Lower lobe of right lung (tissue), 2 donors: Measurements from ENCODE around the gene UNC13A. TPM values are rescaled to one million over a fixed set of nuclear protein-coding genes. Genes with fewer than 3 reads are reported as not detected.
A peak's percentile ranks its signal among the peaks of the same experiment; 100 is the strongest.

ENCODE experiments used
- ATAC-seq, 2 donors: fragments of 200-7000 bp; cut with Tn5 transposase; one replicate each; pipeline ENCODE4 v1.9.1; 2020 to 2022; ENCODE audit warnings: mild to moderate bottlenecking in 2 of 2, moderate library complexity in 2 of 2
- DNase-seq: peaks from one replicate; pipeline ENCODE4 v3.0.0-alpha.2; 2020
- H3K27ac ChIP-seq: fragments of 200-600 bp; one replicate; pipeline ENCODE4 v1.8.0; 2022
- H3K27me3 ChIP-seq: fragments of 200-600 bp; one replicate; pipeline ENCODE4 v1.8.0; 2022; ENCODE audit warnings: low read depth
- H3K36me3 ChIP-seq: fragments of 200-600 bp; one replicate; pipeline ENCODE4 v1.8.0; 2022; ENCODE audit warnings: mild to moderate bottlenecking
- H3K4me1 ChIP-seq: fragments of 200-600 bp; one replicate; pipeline ENCODE4 v1.8.0; 2022
- H3K4me3 ChIP-seq: fragments of 200-600 bp; one replicate; pipeline ENCODE4 v1.8.0; 2022; ENCODE audit warnings: mild to moderate bottlenecking
- H3K9me3 ChIP-seq: fragments of 200-600 bp; one replicate; pipeline ENCODE4 v1.8.0; 2022
- CTCF ChIP-seq: fragments of 200-600 bp; IDR thresholded peaks from one replicate; pipeline ENCODE4 v1.8.0; 2022; ENCODE audit warnings: antibody characterized with exemption, mild to moderate bottlenecking
- intact Hi-C: fragments of 100-400 bp; cut with DNase I; formaldehyde crosslinking; loops from one replicate; pipeline ENCODE4 v1.11.0; 2022
- total RNA-seq: library from RNA; stranded (reverse); fragmentation: NEBNext Ultra II Directional; extraction: Animal tissue kit (Norgen Biotek cat#: 25700); gene quantifications from one replicate; pipeline ENCODE4 v1.2.1, GENCODE V29; 2021
- donor health status: DM: no; HTN: yes; CAD: no; lungs with severe emphysema.

Gene UNC13A
- total RNA-seq, 1 donor from 2014 or later: 0.21 TPM

- intact Hi-C loops: loop anchor here (10.0 kb wide), 1 partner anchor 61 kb away; no protein-coding TSS in a partner anchor
- no peak overlapping the region for H3K4me3 ChIP-seq
- no peaks in the 10 kb centered on the region for H3K27me3 ChIP-seq
- ATAC-seq: peak; percentile 80 to 89
- no peaks in the 10 kb centered on the region for H3K36me3 ChIP-seq
- no peaks in the 10 kb centered on the region for H3K4me1 ChIP-seq
- H3K27ac ChIP-seq: no peak overlapping the region
- no peaks in the 10 kb centered on the region for H3K9me3 ChIP-seq
- DNase-seq: peak; percentile 68
- peak; percentile 92 for TF ChIP-seq CTCF
Observed at GRCh38 chr19:17703824-17704463, 15.8 kb upstream of the UNC13A start.

GRCh38 chr19:17695198-17695597 is 7.0 kb upstream of the UNC13A start:
- no peak overlapping the region for H3K27ac ChIP-seq
- TF ChIP-seq CTCF: no peak
- H3K9me3 ChIP-seq: no peaks in the 10 kb centered on the region
- H3K4me1 ChIP-seq: no peaks in the 10 kb centered on the region
- no peak overlapping the region for H3K4me3 ChIP-seq
- DNase-seq: no peak
- no peak for ATAC-seq
- no peaks in the 10 kb centered on the region for H3K36me3 ChIP-seq
- intact Hi-C loops: no loop called here
- H3K27me3 ChIP-seq: peaks cover 25% of the 10 kb centered on the region

- ATAC-seq (no peak), DNase-seq (no peak)
- intact Hi-C loops: no loop called here
- Histone ChIP-seq H3K9me3 (no peaks in the 10 kb centered on the region), H3K4me1 (peaks cover 4% of the 10 kb centered on the region), H3K36me3 (no peaks in the 10 kb centered on the region), H3K27ac (no peak overlapping the region), H3K27me3 (peaks cover 42% of the 10 kb centered on the region), H3K4me3 (no peak overlapping the region)
- no peak for TF ChIP-seq CTCF
Observed at GRCh38 chr19:17692566-17692965, 4.4 kb upstream of the UNC13A start.

- TF ChIP-seq CTCF: no peak
- intact Hi-C loops: no loop called here
- Histone ChIP-seq H3K27ac (no peak overlapping the region), H3K9me3 (no peaks in the 10 kb centered on the region), H3K4me1 (peaks cover 15% of the 10 kb centered on the region), H3K4me3 (no peak overlapping the region), H3K36me3 (no peaks in the 10 kb centered on the region), H3K27me3 (peaks cover 66% of the 10 kb centered on the region)
- DNase-seq (no peak), ATAC-seq (no peak)
Observed at GRCh38 chr19:17688853-17689595, 870 bp upstream of the UNC13A start.

- H3K4me1 ChIP-seq: peaks cover 15% of the 10 kb centered on the region
- ATAC-seq (peak in 1 of 2 donors; percentile 5), DNase-seq (no peak)
- H3K27ac ChIP-seq: no peak overlapping the region
- H3K9me3 ChIP-seq: no peaks in the 10 kb centered on the region
- no peak for TF ChIP-seq CTCF
- H3K36me3 ChIP-seq: no peaks in the 10 kb centered on the region
- no peak overlapping the region for H3K4me3 ChIP-seq
- intact Hi-C loops: no loop called here
- peaks cover 63% of the 10 kb centered on the region for H3K27me3 ChIP-seq
Observed at GRCh38 chr19:17687141-17687856, 855 bp downstream of the UNC13A start.
